ENCODE results near the gene HELZ. TPM values are rescaled to one million over a fixed set of nuclear protein-coding genes. Genes with fewer than 3 reads are reported as not detected.

The HELZ gene
- total and polyA plus RNA-seq, 2 donors (not counting 1 experiment from before 2014, with no cell fraction given): 18.9 to 28.1 TPM

DNA sequence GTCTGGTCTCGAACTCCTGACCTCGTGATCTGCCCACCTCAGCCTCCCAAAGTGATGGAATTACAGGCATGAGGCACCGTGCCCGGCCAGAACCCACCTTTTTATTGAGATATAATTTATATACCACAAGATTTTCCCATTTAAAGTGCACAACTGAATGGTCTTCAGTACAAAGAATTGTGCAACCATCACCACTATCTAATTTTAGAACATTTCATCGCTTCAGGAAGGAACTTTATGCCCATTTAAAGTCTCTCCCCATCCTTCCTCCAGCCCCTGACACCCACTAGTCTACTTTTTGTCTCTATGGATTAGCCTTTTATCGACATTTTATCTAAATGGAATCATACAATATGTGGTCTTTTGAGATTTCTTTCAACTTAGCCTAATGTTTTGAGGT, 25.4 kb upstream of the HELZ start:
- DNase-seq (ENCODE audit: low read depth in 2 of 2): no peak
- Histone ChIP-seq H3K27ac (ENCODE audit: insufficient read depth, low read length) (no peak overlapping the region), H3K79me2 (ENCODE audit: control insufficient read depth, insufficient read depth, low read length) (no peaks in the 10 kb centered on the region), H3K36me3 (ENCODE audit: control insufficient read depth, insufficient read depth, low read length) (no peaks in the 10 kb centered on the region), H3K9ac (ENCODE audit: insufficient read depth, low read length) (no peak overlapping the region), H3K4me3 (replicated peaks in 1 of 4; ENCODE audit: control extremely low read depth in 1 of 4, insufficient read depth in 1 of 4, low read depth in 3 of 4, low read length in 4 of 4) (no peak overlapping the region), H3K4me2 (ENCODE audit: extremely low read depth, insufficient read depth, low read length) (no peak overlapping the region), H3K4me1 (ENCODE audit: control insufficient read depth, extremely low read depth, insufficient read depth, low read length) (no peaks in the 10 kb centered on the region), H3K27me3 (ENCODE audit: control insufficient read depth, insufficient read depth, low read length) (no peaks in the 10 kb centered on the region), H4K20me1 (ENCODE audit: control insufficient read depth, extremely low read depth, insufficient read depth, low read length) (no peaks in the 10 kb centered on the region), H3K9me3 (ENCODE audit: control insufficient read depth, insufficient read depth, low read depth, low read length) (no peaks in the 10 kb centered on the region), H2AFZ (ENCODE audit: low read length) (no peak overlapping the region)
- no peak for TF ChIP-seq EZH2 (IDR thresholded peaks at IDR 0.05; ENCODE audit: low read length, missing control alignments)
- TF ChIP-seq, protein P1, sequence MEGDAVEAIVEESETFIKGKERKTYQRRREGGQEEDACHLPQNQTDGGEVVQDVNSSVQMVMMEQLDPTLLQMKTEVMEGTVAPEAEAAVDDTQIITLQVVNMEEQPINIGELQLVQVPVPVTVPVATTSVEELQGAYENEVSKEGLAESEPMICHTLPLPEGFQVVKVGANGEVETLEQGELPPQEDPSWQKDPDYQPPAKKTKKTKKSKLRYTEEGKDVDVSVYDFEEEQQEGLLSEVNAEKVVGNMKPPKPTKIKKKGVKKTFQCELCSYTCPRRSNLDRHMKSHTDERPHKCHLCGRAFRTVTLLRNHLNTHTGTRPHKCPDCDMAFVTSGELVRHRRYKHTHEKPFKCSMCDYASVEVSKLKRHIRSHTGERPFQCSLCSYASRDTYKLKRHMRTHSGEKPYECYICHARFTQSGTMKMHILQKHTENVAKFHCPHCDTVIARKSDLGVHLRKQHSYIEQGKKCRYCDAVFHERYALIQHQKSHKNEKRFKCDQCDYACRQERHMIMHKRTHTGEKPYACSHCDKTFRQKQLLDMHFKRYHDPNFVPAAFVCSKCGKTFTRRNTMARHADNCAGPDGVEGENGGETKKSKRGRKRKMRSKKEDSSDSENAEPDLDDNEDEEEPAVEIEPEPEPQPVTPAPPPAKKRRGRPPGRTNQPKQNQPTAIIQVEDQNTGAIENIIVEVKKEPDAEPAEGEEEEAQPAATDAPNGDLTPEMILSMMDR (conservative IDR thresholded peaks at IDR 0.05 in 1 of 2, IDR thresholded peaks at IDR 0.05 in 1 of 2; ENCODE audit: low read depth in 1 of 2, low read length in 2 of 2): no peak

DNA sequence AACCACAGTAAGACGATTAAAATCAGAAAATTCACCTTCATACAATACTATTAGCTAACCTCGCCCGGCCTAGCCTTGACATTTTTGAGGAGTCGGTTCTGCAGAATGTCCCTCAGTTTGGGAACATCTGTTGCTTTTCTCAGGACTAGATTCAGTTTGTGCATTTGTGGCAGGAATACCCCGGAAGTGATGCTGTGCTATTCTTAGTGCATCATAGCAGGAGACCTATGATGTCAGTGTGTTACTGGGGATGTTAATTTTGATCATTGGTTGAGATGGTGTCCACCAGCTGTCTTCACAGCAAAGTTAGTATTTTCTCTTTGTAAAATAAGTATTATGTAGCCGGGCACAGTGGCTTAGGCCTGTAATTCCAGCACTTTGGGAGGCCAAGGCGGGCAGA, 21.5 kb upstream of the HELZ start:
- Histone ChIP-seq H3K4me2 (ENCODE audit: extremely low read depth, insufficient read depth, low read length) (no peak overlapping the region), H3K27ac (ENCODE audit: insufficient read depth, low read length) (no peak overlapping the region), H3K9me3 (ENCODE audit: control insufficient read depth, insufficient read depth, low read depth, low read length) (no peaks in the 10 kb centered on the region), H3K4me3 (replicated peaks in 1 of 4; ENCODE audit: control extremely low read depth in 1 of 4, insufficient read depth in 1 of 4, low read depth in 3 of 4, low read length in 4 of 4) (no peak overlapping the region), H3K36me3 (ENCODE audit: control insufficient read depth, insufficient read depth, low read length) (no peaks in the 10 kb centered on the region), H2AFZ (ENCODE audit: low read length) (no peak overlapping the region), H4K20me1 (ENCODE audit: control insufficient read depth, extremely low read depth, insufficient read depth, low read length) (no peaks in the 10 kb centered on the region), H3K27me3 (ENCODE audit: control insufficient read depth, insufficient read depth, low read length) (no peaks in the 10 kb centered on the region), H3K79me2 (ENCODE audit: control insufficient read depth, insufficient read depth, low read length) (no peaks in the 10 kb centered on the region), H3K4me1 (ENCODE audit: control insufficient read depth, extremely low read depth, insufficient read depth, low read length) (no peaks in the 10 kb centered on the region), H3K9ac (ENCODE audit: insufficient read depth, low read length) (no peak overlapping the region)
- no peak for DNase-seq (ENCODE audit: low read depth in 2 of 2)
- TF ChIP-seq, protein P1 (conservative IDR thresholded peaks at IDR 0.05 in 1 of 2, IDR thresholded peaks at IDR 0.05 in 1 of 2; ENCODE audit: low read depth in 1 of 2, low read length in 2 of 2): no peak
- no peak for TF ChIP-seq EZH2 (IDR thresholded peaks at IDR 0.05; ENCODE audit: low read length, missing control alignments)

DNA sequence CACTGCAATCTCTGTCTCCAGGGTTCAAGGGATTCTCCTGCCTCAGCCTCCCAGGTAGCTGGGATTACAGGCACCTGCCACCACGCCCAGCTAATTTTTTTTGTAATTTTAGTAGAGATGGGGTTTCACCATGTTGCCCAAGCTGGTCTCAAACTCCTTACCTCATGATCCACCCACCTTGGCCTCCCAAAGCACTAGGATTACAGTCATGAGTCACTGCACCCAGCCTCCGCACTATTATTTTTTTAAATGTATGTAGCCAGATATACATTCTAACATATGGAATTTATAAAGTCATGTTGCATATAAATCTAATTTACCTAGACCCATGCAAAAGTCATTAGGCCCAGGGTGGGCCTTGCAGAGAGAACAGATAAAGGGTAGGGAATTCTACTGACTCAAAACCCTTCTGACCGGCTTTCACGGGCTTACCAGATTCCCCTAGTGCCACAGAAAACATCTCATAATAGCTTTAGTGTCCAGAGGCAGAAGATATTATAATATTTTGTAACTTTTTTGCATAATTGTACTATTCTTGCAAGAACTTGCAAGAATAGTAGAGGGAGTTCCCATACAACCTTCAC, 20.5 kb upstream of the HELZ start:
- no peak for DNase-seq (ENCODE audit: low read depth in 2 of 2)
- Histone ChIP-seq H3K36me3 (ENCODE audit: control insufficient read depth, insufficient read depth, low read length) (no peaks in the 10 kb centered on the region), H3K79me2 (ENCODE audit: control insufficient read depth, insufficient read depth, low read length) (no peaks in the 10 kb centered on the region), H3K9me3 (ENCODE audit: control insufficient read depth, insufficient read depth, low read depth, low read length) (no peaks in the 10 kb centered on the region), H3K9ac (ENCODE audit: insufficient read depth, low read length) (no peak overlapping the region), H3K4me2 (ENCODE audit: extremely low read depth, insufficient read depth, low read length) (no peak overlapping the region), H3K27me3 (ENCODE audit: control insufficient read depth, insufficient read depth, low read length) (no peaks in the 10 kb centered on the region), H3K4me3 (replicated peaks in 1 of 4; ENCODE audit: control extremely low read depth in 1 of 4, insufficient read depth in 1 of 4, low read depth in 3 of 4, low read length in 4 of 4) (no peak overlapping the region), H3K27ac (ENCODE audit: insufficient read depth, low read length) (no peak overlapping the region), H3K4me1 (ENCODE audit: control insufficient read depth, extremely low read depth, insufficient read depth, low read length) (peaks cover under 1% of the 10 kb centered on the region), H2AFZ (ENCODE audit: low read length) (no peak overlapping the region), H4K20me1 (ENCODE audit: control insufficient read depth, extremely low read depth, insufficient read depth, low read length) (no peaks in the 10 kb centered on the region)
- TF ChIP-seq, protein P1 (conservative IDR thresholded peaks at IDR 0.05 in 1 of 2, IDR thresholded peaks at IDR 0.05 in 1 of 2; ENCODE audit: low read depth in 1 of 2, low read length in 2 of 2): no peak
- TF ChIP-seq EZH2 (IDR thresholded peaks at IDR 0.05; ENCODE audit: low read length, missing control alignments): no peak

Data from fibroblast of lung (primary cell).